Measurements from ENCODE around the gene PLB1. TPM values are rescaled to one million over a fixed set of nuclear protein-coding genes. Genes with fewer than 3 reads are reported as not detected.

Gene PLB1
- total RNA-seq, 1 donor from 2014 or later: 0.64 TPM

DNA sequence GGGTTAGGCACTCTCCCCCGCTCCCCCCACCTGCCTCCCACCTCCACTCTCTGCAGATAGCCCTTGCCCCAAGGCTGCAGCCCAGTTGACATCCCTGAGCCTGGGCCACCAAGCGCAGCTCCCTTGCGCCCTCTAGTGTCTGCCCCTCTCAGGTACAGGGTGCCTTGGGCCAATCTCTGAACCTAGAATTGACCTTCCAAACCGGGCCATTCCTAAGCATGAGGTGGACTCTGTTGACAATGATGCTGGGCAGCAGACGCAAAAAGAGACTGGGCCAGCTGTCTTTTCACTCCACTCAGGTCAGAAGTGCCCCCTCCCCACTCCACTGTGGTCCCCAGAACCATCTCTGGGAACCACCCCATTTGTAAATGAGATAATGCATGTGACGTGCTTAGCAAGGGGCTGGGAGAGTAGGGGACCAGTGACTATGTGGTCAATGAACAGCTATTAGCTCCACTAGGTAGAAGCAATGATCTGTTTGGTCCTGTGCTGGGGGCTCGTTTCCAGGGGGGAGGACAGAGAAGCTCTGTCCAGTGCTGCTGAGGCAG is 43.3 kb upstream of the PLB1 start:
- no peaks in the 10 kb centered on the region for H3K36me3 Mint-ChIP-seq (ENCODE audit: unreplicated experiment)
- no peak for DNase-seq (ENCODE audit: extremely low spot score, unreplicated experiment)

DNA sequence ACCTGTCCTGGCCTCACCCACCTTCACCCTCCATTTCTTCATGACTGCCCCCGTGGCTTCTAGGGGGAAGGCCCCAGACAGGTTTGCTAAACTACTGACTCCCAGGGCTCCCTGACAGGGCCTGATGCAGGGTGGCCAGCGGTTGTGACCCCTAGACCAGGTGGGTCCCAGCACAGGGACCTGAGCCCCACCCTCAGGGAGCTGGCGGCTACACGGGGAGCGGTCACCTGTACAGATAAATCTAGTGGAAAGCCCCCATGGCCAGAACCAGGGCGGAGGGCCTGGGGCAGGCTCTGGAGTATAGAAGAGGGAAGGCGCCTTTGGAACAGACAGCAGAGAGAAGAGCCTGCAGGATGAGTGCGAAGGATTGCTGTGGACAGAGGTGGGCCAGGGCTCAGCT is 42.5 kb upstream of the PLB1 start:
- Mint-ChIP-seq H3K4me1 (ENCODE audit: unreplicated experiment) (peaks cover 9% of the 10 kb centered on the region), H3K9me3 (ENCODE audit: unreplicated experiment) (no peaks in the 10 kb centered on the region), H3K27me3 (ENCODE audit: unreplicated experiment) (peaks cover 6% of the 10 kb centered on the region), H3K4me3 (ENCODE audit: unreplicated experiment) (no peak overlapping the region), H3K36me3 (ENCODE audit: unreplicated experiment) (no peaks in the 10 kb centered on the region), H3K27ac (ENCODE audit: unreplicated experiment) (no peak overlapping the region)
- TF ChIP-seq, protein P1, sequence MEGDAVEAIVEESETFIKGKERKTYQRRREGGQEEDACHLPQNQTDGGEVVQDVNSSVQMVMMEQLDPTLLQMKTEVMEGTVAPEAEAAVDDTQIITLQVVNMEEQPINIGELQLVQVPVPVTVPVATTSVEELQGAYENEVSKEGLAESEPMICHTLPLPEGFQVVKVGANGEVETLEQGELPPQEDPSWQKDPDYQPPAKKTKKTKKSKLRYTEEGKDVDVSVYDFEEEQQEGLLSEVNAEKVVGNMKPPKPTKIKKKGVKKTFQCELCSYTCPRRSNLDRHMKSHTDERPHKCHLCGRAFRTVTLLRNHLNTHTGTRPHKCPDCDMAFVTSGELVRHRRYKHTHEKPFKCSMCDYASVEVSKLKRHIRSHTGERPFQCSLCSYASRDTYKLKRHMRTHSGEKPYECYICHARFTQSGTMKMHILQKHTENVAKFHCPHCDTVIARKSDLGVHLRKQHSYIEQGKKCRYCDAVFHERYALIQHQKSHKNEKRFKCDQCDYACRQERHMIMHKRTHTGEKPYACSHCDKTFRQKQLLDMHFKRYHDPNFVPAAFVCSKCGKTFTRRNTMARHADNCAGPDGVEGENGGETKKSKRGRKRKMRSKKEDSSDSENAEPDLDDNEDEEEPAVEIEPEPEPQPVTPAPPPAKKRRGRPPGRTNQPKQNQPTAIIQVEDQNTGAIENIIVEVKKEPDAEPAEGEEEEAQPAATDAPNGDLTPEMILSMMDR (IDR thresholded peaks at IDR 0.05): no peak
- DNase-seq (ENCODE audit: extremely low spot score, unreplicated experiment): no peak

More for the DNA sequence above, 43.3 kb upstream of the PLB1 start:
- H3K27me3 Mint-ChIP-seq (ENCODE audit: unreplicated experiment): peaks cover under 1% of the 10 kb centered on the region
- no peaks in the 10 kb centered on the region for H3K9me3 Mint-ChIP-seq (ENCODE audit: unreplicated experiment)
- H3K27ac Mint-ChIP-seq (ENCODE audit: unreplicated experiment): no peak overlapping the region
- TF ChIP-seq, protein P1 (IDR thresholded peaks at IDR 0.05): peak; percentile 84
- H3K4me1 Mint-ChIP-seq (ENCODE audit: unreplicated experiment): peaks cover 15% of the 10 kb centered on the region
- no peak overlapping the region for H3K4me3 Mint-ChIP-seq (ENCODE audit: unreplicated experiment)

DNA sequence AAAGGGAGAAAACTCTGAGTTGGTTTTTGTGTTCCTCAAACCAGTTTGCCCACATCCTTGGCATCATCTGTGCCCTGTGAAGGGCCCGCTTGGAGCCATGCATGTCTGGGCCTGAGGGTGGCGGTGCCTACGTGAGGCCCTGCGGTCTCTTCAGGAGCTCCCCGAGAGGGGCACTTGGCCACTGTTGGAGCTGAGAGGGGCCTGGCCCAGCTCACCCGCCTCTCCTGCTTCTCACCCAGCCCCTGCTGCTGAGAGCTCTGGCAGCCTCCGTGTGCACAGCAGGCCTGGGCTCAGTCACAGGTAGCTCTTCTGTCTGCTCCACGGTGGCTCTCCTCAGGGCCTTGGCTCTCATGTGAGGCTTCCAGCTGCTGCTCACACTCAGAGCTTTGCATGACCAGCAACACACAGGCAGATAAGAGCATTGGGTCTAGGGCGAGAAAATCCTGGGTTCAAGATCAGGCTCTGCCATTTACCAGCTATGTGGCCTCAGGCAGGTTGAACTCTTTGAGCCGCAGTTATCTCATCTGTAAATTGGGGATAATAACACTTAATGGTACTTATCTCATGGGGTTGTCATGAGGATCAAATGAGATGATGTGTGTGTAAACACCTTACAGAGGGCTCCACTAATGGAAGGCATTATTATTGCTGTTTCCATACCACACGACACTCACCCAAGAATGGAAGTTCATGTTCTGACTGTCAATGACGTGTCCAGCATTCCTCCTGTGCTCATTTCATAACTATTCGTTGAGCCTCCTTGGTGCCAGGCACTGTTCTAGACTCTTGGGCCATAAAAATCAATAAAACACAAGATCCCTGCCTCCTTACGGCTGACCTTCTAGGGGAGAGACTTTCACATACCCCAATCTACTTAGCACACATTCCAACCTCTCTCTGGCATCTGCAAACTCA is 41.6 kb upstream of the PLB1 start:
- TF ChIP-seq, protein P1 (IDR thresholded peaks at IDR 0.05): no peak
- H3K27me3 Mint-ChIP-seq (ENCODE audit: unreplicated experiment): peaks cover 6% of the 10 kb centered on the region
- H3K4me3 Mint-ChIP-seq (ENCODE audit: unreplicated experiment): no peak overlapping the region
- DNase-seq (ENCODE audit: extremely low spot score, unreplicated experiment): no peak
- H3K36me3 Mint-ChIP-seq (ENCODE audit: unreplicated experiment): no peaks in the 10 kb centered on the region
- no peak overlapping the region for H3K27ac Mint-ChIP-seq (ENCODE audit: unreplicated experiment)
- H3K4me1 Mint-ChIP-seq (ENCODE audit: unreplicated experiment): peaks cover 8% of the 10 kb centered on the region
- H3K9me3 Mint-ChIP-seq (ENCODE audit: unreplicated experiment): no peaks in the 10 kb centered on the region

DNA sequence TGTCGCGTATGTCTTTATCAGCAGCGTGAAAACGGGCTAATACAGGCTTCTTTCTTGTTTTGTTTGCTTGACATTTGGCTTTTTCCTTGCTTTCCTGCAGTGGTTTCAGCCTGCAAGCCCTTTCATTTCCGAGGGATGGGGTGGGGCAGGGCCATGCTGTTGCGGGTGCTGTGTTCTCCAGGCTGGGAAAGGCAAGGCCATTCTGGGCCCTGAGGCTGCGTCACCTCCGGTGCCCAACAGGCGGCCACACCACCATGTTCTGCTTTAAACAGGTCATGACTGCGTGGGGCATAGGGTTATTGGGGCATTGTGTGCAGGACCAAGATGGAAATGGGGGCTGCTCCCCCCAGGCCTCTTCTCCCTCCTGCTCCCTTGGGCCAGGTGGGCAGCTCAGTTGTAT is 38.6 kb upstream of the PLB1 start:
- Mint-ChIP-seq H3K4me1 (ENCODE audit: unreplicated experiment) (no peaks in the 10 kb centered on the region), H3K27me3 (ENCODE audit: unreplicated experiment) (peaks cover 20% of the 10 kb centered on the region), H3K4me3 (ENCODE audit: unreplicated experiment) (no peak overlapping the region), H3K9me3 (ENCODE audit: unreplicated experiment) (peaks cover 5% of the 10 kb centered on the region), H3K36me3 (ENCODE audit: unreplicated experiment) (peaks cover 3% of the 10 kb centered on the region), H3K27ac (ENCODE audit: unreplicated experiment) (no peak overlapping the region)
- TF ChIP-seq, protein P1 (IDR thresholded peaks at IDR 0.05): no peak
- no peak for DNase-seq (ENCODE audit: extremely low spot score, unreplicated experiment)

DNA sequence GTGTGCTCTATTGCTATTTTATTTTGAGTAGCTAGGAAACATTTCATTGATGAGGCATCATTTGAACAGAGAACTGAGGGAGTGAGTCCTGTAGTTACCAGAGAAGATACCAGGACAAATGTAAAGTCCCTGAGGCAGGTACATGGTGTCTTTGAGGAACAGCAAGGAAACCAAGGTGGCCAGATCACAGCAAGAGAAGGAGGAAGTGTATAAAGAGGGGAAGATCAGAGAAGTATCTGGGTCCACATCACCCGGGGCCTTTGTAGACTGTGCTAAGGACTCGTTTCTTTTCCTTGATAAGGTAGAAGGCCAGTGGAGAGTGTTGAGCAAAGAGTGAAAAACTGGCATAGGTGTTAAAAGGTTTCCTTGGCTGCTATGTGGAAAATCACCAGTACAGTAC is 34.8 kb upstream of the PLB1 start:
- Mint-ChIP-seq H3K4me1 (ENCODE audit: unreplicated experiment) (no peaks in the 10 kb centered on the region), H3K9me3 (ENCODE audit: unreplicated experiment) (peaks cover 10% of the 10 kb centered on the region), H3K36me3 (ENCODE audit: unreplicated experiment) (peaks cover 7% of the 10 kb centered on the region), H3K27ac (ENCODE audit: unreplicated experiment) (no peak overlapping the region), H3K27me3 (ENCODE audit: unreplicated experiment) (peaks cover 34% of the 10 kb centered on the region), H3K4me3 (ENCODE audit: unreplicated experiment) (no peak overlapping the region)
- no peak for DNase-seq (ENCODE audit: extremely low spot score, unreplicated experiment)
- TF ChIP-seq, protein P1 (IDR thresholded peaks at IDR 0.05): no peak

All from osteocyte (in vitro differentiated cells).